Measurements from ENCODE around the gene FAM170B.

The FAM170B gene

GRCh38 chr10:49168831-49169500 is 35.1 kb upstream of the FAM170B start:
- no peak for DNase-seq

GRCh38 chr10:49168171-49168540 is 34.3 kb upstream of the FAM170B start:
- DNase-seq = no peak

- DNase-seq = no peak
These were observed 33.8 kb upstream of the FAM170B start for GRCh38 chr10:49167425-49168170.

- no peak for DNase-seq
These were observed 32.9 kb upstream of the FAM170B start for GRCh38 chr10:49166484-49167400.

GRCh38 chr10:49165821-49166483 is 32.1 kb upstream of the FAM170B start:
- no peak for DNase-seq

GRCh38 chr10:49165259-49165658 is 31.4 kb upstream of the FAM170B start:
- DNase-seq = no peak

- peak; percentile 52 for DNase-seq
These were observed 30.9 kb upstream of the FAM170B start for GRCh38 chr10:49164559-49165188.

- no peak for DNase-seq
These were observed 29.9 kb upstream of the FAM170B start for GRCh38 chr10:49163741-49164140.

GRCh38 chr10:49162761-49163310 is 29.0 kb upstream of the FAM170B start:
- no peak for DNase-seq

- no peak for DNase-seq
These were observed 28.2 kb upstream of the FAM170B start for GRCh38 chr10:49162063-49162462.

- peak; percentile 42 for DNase-seq
These were observed 27.7 kb upstream of the FAM170B start for GRCh38 chr10:49161411-49161997.

- DNase-seq = no peak
These were observed 27.0 kb upstream of the FAM170B start for GRCh38 chr10:49160814-49161213.

- no peak for DNase-seq
These were observed 26.3 kb upstream of the FAM170B start for GRCh38 chr10:49160110-49160509.

- DNase-seq = no peak
These were observed 25.1 kb upstream of the FAM170B start for GRCh38 chr10:49158915-49159314.

GRCh38 chr10:49158404-49158803 is 24.6 kb upstream of the FAM170B start:
- DNase-seq = no peak

- DNase-seq = no peak
These were observed 23.4 kb upstream of the FAM170B start for GRCh38 chr10:49157229-49157628.

- peak; percentile 59 for DNase-seq
These were observed 20.8 kb upstream of the FAM170B start for GRCh38 chr10:49154641-49155040.

- DNase-seq = no peak
These were observed 20.1 kb upstream of the FAM170B start for GRCh38 chr10:49153971-49154370.

- no peak for DNase-seq
These were observed 19.3 kb upstream of the FAM170B start for GRCh38 chr10:49153115-49153514.

GRCh38 chr10:49152663-49153062 is 18.8 kb upstream of the FAM170B start:
- no peak for DNase-seq

- no peak for DNase-seq
These were observed 18.2 kb upstream of the FAM170B start for GRCh38 chr10:49152037-49152436.

- DNase-seq = no peak
These were observed 17.7 kb upstream of the FAM170B start for GRCh38 chr10:49151481-49151880.

All from NCI-H146 (cell line).